Measurements from ENCODE around the gene OR6X1.

DNA sequence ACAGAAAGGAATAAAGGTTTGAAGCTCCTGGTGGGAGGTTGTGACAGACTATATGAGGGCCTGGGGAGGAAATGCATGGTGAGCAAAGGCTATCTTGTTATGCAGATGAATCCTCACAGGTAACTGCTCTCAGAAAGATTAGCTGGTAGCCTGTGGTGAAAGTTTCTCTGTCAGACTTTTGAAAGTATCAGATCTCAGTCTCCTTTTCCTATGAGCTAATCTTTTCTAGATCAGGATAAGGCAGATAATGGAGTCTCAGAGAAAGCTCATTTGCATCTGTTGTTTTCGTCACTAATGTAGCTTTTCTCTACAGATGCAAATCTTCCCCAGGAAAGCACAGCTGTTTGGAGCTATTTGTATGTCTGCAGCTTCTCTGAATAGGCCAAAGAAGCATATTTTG is 21.0 kb upstream of the OR6X1 start:
- TF ChIP-seq, protein P1, sequence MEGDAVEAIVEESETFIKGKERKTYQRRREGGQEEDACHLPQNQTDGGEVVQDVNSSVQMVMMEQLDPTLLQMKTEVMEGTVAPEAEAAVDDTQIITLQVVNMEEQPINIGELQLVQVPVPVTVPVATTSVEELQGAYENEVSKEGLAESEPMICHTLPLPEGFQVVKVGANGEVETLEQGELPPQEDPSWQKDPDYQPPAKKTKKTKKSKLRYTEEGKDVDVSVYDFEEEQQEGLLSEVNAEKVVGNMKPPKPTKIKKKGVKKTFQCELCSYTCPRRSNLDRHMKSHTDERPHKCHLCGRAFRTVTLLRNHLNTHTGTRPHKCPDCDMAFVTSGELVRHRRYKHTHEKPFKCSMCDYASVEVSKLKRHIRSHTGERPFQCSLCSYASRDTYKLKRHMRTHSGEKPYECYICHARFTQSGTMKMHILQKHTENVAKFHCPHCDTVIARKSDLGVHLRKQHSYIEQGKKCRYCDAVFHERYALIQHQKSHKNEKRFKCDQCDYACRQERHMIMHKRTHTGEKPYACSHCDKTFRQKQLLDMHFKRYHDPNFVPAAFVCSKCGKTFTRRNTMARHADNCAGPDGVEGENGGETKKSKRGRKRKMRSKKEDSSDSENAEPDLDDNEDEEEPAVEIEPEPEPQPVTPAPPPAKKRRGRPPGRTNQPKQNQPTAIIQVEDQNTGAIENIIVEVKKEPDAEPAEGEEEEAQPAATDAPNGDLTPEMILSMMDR (optimal IDR thresholded peaks at IDR 0.05 in 1 of 3, IDR thresholded peaks at IDR 0.05 in 1 of 3, conservative IDR thresholded peaks at IDR 0.05 in 1 of 3; ENCODE audit: extremely low read depth in 1 of 3, insufficient read depth in 2 of 3, low read length in 3 of 3) = no peak
- no peak for TF ChIP-seq EZH2 (IDR thresholded peaks at IDR 0.05; ENCODE audit: low read length)

Measured in keratinocyte (primary cell).